Ishikawa (cell line): ENCODE measurements around the gene KCNN3.

Source experiments
- CEBPB ChIP-seq: IDR thresholded peaks from 2 replicates; pipeline ENCODE4 v1.6.1; 2012
- CREB1 ChIP-seq: IDR thresholded peaks from 2 replicates; pipeline ENCODE4 v1.6.1; 2012; ENCODE audit warnings: low read depth
- EGR1 ChIP-seq: IDR thresholded peaks from 2 replicates; pipeline ENCODE4 v1.6.1; 2012
- EP300 ChIP-seq: IDR thresholded peaks from 2 replicates; pipeline ENCODE4 v1.6.1; 2012; ENCODE audit warnings: borderline replicate concordance
- FOXM1 ChIP-seq: IDR thresholded peaks from 2 replicates; pipeline ENCODE4 v1.6.1; 2012; ENCODE audit warnings: low read depth, borderline replicate concordance
- NFIC ChIP-seq: IDR thresholded peaks from 2 replicates; pipeline ENCODE4 v1.6.1; 2012
- RAD21 ChIP-seq: IDR thresholded peaks from 2 replicates; pipeline ENCODE4 v1.6.1; 2012; ENCODE audit warnings: low read depth
- REST ChIP-seq: IDR thresholded peaks from 2 replicates; pipeline ENCODE4 v1.6.1; 2012; ENCODE audit warnings: low read depth, mild to moderate bottlenecking
- TAF1 ChIP-seq: IDR thresholded peaks from 2 replicates; pipeline ENCODE4 v1.6.1; 2012; ENCODE audit warnings: low read depth, mild to moderate bottlenecking
- TCF12 ChIP-seq: IDR thresholded peaks from 2 replicates; pipeline ENCODE4 v1.6.1; 2012; ENCODE audit warnings: low read depth
- TEAD4 ChIP-seq: IDR thresholded peaks from 2 replicates; pipeline ENCODE4 v1.6.1; 2012
- USF1 ChIP-seq: IDR thresholded peaks from 2 replicates; pipeline ENCODE4 v1.6.1; 2012
- YY1 ChIP-seq: IDR thresholded peaks from 2 replicates; pipeline ENCODE4 v1.6.1; 2012; ENCODE audit warnings: low read depth
- ZBTB7A ChIP-seq: IDR thresholded peaks from 2 replicates; pipeline ENCODE4 v1.6.1; 2012; ENCODE audit warnings: low read depth
- TF ChIP-seq, protein P1 (sequence below): IDR thresholded peaks from 2 replicates; pipeline ENCODE4 v1.6.1; 2012

KCNN3 gene

GRCh38 chr1:154819628-154820590, 50.2 kb downstream of the KCNN3 start:
- TF ChIP-seq YY1 (no peak), TCF12 (no peak), CREB1 (no peak), NFIC (no peak), USF1 (no peak), RAD21 (peak; percentile 48), TEAD4 (no peak)

GRCh38 chr1:154818911-154819310, 51.2 kb downstream of the KCNN3 start:
- TF ChIP-seq TEAD4 (no peak), CEBPB (no peak), EP300 (no peak), NFIC (no peak), TAF1 (no peak), YY1 (no peak), RAD21 (no peak), REST (no peak)
- TF ChIP-seq, protein P1, sequence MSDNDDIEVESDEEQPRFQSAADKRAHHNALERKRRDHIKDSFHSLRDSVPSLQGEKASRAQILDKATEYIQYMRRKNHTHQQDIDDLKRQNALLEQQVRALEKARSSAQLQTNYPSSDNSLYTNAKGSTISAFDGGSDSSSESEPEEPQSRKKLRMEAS, result no peak

GRCh38 chr1:154816937-154817336, 53.1 kb downstream of the KCNN3 start:
- TF ChIP-seq RAD21, result no peak
- no peak for TF ChIP-seq CEBPB
- no peak for TF ChIP-seq EGR1
- no peak for TF ChIP-seq YY1
- TF ChIP-seq TEAD4, result no peak
- TF ChIP-seq NFIC, result no peak
- TF ChIP-seq FOXM1, result no peak
- no peak for TF ChIP-seq USF1
- no peak for TF ChIP-seq ZBTB7A
- no peak for TF ChIP-seq TAF1
- TF ChIP-seq, protein P1, result no peak
- no peak for TF ChIP-seq CREB1
- TF ChIP-seq EP300, result no peak

DNA sequence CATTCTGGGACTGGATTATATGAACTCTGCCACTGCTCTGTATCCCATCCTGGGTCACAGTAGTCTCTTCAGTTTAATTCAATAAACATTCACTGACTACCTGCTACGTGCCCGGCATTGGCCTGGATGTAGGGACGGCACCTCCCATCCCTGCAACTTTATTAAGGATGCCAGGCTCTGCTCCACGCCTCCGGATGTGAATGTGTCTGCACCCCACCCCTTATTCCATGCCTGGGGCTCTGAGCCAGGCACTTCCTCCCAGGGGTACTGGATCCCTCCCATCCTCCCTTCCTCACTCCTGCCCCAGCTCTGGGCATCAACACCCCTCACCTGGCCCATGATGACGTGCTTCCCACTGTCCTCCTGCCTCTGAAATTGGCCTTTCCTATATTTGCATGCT, 53.7 kb downstream of the KCNN3 start:
- no peak for TF ChIP-seq NFIC
- TF ChIP-seq EGR1, result no peak
- no peak for TF ChIP-seq FOXM1
- no peak for TF ChIP-seq TEAD4
- no peak for TF ChIP-seq ZBTB7A
- no peak for TF ChIP-seq EP300
- no peak for TF ChIP-seq TAF1
- no peak for TF ChIP-seq CREB1
- no peak for TF ChIP-seq YY1
- no peak for TF ChIP-seq TCF12

DNA sequence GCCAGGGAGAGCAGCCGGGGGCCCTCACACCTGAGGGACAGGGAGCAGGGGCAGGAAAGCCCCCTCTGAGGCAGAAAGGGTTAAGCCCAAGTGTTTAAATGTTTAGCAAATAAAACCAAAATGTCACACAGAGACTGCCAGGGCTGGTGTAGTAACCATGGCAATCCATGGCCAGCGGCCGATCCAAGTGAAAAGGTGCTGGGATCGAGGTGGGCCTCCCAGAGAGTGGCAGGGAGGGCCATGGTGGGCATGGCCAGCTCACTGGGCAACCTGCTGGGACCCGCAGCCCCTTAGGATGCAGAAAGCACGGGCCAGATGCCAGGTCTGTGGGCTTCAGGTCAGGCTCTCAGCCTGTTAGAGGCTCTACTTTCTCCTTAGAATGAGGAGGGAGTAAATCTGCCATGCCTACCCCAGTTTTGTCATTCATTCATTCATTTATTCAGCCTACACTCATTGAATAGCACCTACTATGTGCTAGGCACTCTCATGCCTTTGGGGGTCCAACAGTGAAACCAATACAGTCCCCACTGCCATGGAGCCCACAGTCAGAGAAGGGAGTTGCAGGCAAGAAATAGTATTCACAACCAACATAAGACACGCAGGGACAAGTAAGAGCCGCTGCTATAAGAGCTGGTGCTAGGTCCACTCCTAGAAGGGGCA, 56.1 kb downstream of the KCNN3 start:
- TF ChIP-seq CREB1, result no peak
- TF ChIP-seq, protein P1, result no peak
- no peak for TF ChIP-seq FOXM1
- TF ChIP-seq TAF1, result no peak
- no peak for TF ChIP-seq NFIC
- no peak for TF ChIP-seq EGR1
- TF ChIP-seq REST, result no peak
- no peak for TF ChIP-seq EP300
- no peak for TF ChIP-seq ZBTB7A
- no peak for TF ChIP-seq TEAD4
